Panc1 (cell line): ENCODE measurements around the gene DCUN1D4. TPM values are rescaled to one million over a fixed set of nuclear protein-coding genes. Genes with fewer than 3 reads are reported as not detected.

Source experiments
- ATAC-seq: fragments of 200-7000 bp; cut with Tn5 transposase; 2 replicates; pipeline ENCODE4 v1.9.1; 2020; ENCODE audit warnings: mild to moderate bottlenecking, moderate library complexity
- BruUV-seq: library from RNA; stranded (reverse); fragments of 400-500 nt; replicated peaks from 2 replicates; lab custom pipeline; 2021; lab: Mats Ljungman, UMichigan
- CTCF ChIA-PET: fragments of 300-600 bp; sonication (Branson Sonifier 250); formaldehyde crosslinking; loops from one replicate; lab custom pipeline; 2022; ENCODE audit warnings: antibody characterized with exemption; lab: Charles Lee
- POLR2A ChIA-PET: fragments of 300-600 bp; sonication (Branson Sonifier 250); formaldehyde crosslinking; loops from one replicate; lab custom pipeline; 2022; ENCODE audit warnings: antibody characterized with exemption; lab: Charles Lee
- DNase-seq: peaks from one replicate; pipeline ENCODE4 v3.0.0-alpha.2; 2010; ENCODE audit warnings: low read depth, low spot score
- H3K27ac ChIP-seq: 2 replicates; pipeline ENCODE4 v1.5.1; 2011; ENCODE audit warnings: mild to moderate bottlenecking, low read length, inconsistent platforms
- H3K27me3 ChIP-seq: fragments of 200-500 bp; sonication (Bioruptor generic); 2 replicates; pipeline ENCODE4 v1.6.0; 2014; ENCODE audit warnings: low read length, inconsistent platforms; ENCODE audit not compliant: control insufficient read depth, insufficient read depth
- H3K36me3 ChIP-seq: fragments of 200-500 bp; sonication (Bioruptor generic); 2 replicates; pipeline ENCODE4 v1.5.1; 2014; ENCODE audit warnings: inconsistent platforms, mild to moderate bottlenecking, low read length, moderate library complexity; ENCODE audit not compliant: control insufficient read depth, insufficient read depth
- H3K4me1 ChIP-seq: 2 replicates; pipeline ENCODE4 v1.5.1; 2011; ENCODE audit warnings: inconsistent platforms, mild to moderate bottlenecking, low read length, moderate library complexity; ENCODE audit not compliant: control insufficient read depth, insufficient read depth
- H3K4me3 ChIP-seq, 2 experiments: 2 replicates each; pipeline ENCODE4 v1.5.1; 2011 to 2012; ENCODE audit warnings: low read depth in 2 of 2, low read length in 2 of 2, mild to moderate bottlenecking in 2 of 2, inconsistent platforms in 1 of 2, moderate library complexity in 1 of 2
- H3K9me3 ChIP-seq: fragments of 200-500 bp; sonication (Bioruptor generic); 2 replicates; pipeline ENCODE4 v1.5.1; 2014; ENCODE audit warnings: low read depth, mild to moderate bottlenecking, inconsistent platforms, low read length, moderate library complexity; ENCODE audit not compliant: control insufficient read depth, insufficient read depth
- CTCF ChIP-seq: fragments of 450-650 bp; IDR thresholded peaks from 2 replicates; pipeline ENCODE4 v1.5.1; 2017; ENCODE audit warnings: mild to moderate bottlenecking
- POLR2AphosphoS5 ChIP-seq: IDR thresholded peaks from 2 replicates; pipeline ENCODE4 v1.6.1; 2012; ENCODE audit warnings: mild to moderate bottlenecking, low read depth, low read length, moderate library complexity
- REST ChIP-seq, 2 experiments: IDR thresholded peaks; 2 replicates each; pipeline ENCODE4 v1.6.1; 2011 to 2012; ENCODE audit warnings: low read depth in 2 of 2, control low read depth in 1 of 2, low read length in 1 of 2, mild to moderate bottlenecking in 1 of 2, moderate library complexity in 1 of 2; ENCODE audit not compliant: insufficient read depth in 1 of 2
- SIN3A ChIP-seq: IDR thresholded peaks from 2 replicates; pipeline ENCODE4 v1.6.1; 2012; ENCODE audit warnings: low read depth, mild to moderate bottlenecking, low read length, moderate library complexity, borderline replicate concordance; ENCODE audit not compliant: insufficient read depth
- TCF7L2 ChIP-seq: IDR thresholded peaks from 2 replicates; pipeline ENCODE4 v1.6.1; 2011; ENCODE audit warnings: mild to moderate bottlenecking, low read depth, low read length, inconsistent platforms
- in situ Hi-C: cut with HindIII; loops from 2 replicates; pipeline ENCODE4 v1.10.0; 2016; ENCODE audit warnings: low sequenced_read_pairs, low pct_unique_long_range_greater_than_20kb
- intact Hi-C: fragments of 100-400 bp; cut with micrococcal nuclease; formaldehyde crosslinking; loops from one replicate; pipeline ENCODE4 v1.10.0; 2022; ENCODE audit not compliant: unreplicated experiment
- total RNA-seq: library from RNA; stranded (reverse); gene quantifications from one replicate; pipeline ENCODE4 v1.2.1, GENCODE V29; 2021; ENCODE audit not compliant: unreplicated experiment

The DCUN1D4 gene
- total RNA-seq, 1 experiment from 2014 or later: 64.6 TPM

GRCh38 chr4:51942108-51942832, 99.3 kb downstream of the DCUN1D4 start:
- ATAC-seq: no peak
- ChIA-PET CTCF (no interaction called here), POLR2A (no interaction called here)
- no peak overlapping the region for H3K27ac ChIP-seq
- H3K36me3 ChIP-seq: no peaks in the 10 kb centered on the region
- TF ChIP-seq CTCF: no peak
- no peak for TF ChIP-seq SIN3A
- TF ChIP-seq TCF7L2: no peak
- TF ChIP-seq POLR2AphosphoS5: no peak
- no peak for DNase-seq
- in situ Hi-C loops (no loop called here), intact Hi-C loops (no loop called here)
- H3K4me3 ChIP-seq: no peak overlapping the region
- H3K4me1 ChIP-seq: no peaks in the 10 kb centered on the region
- BruUV-seq: no TSS peak
- no peaks in the 10 kb centered on the region for H3K27me3 ChIP-seq
- no peaks in the 10 kb centered on the region for H3K9me3 ChIP-seq

GRCh38 chr4:51942833-51943215, 99.9 kb downstream of the DCUN1D4 start:
- Histone ChIP-seq H3K27me3 (no peaks in the 10 kb centered on the region), H3K36me3 (no peaks in the 10 kb centered on the region), H3K4me1 (no peaks in the 10 kb centered on the region), H3K4me3 (no peak overlapping the region), H3K9me3 (no peaks in the 10 kb centered on the region), H3K27ac (no peak overlapping the region)
- CTCF ChIA-PET: no interaction called here
- intact Hi-C loops: no loop called here
- BruUV-seq: no TSS peak
- TF ChIP-seq POLR2AphosphoS5: no peak
- no peak for TF ChIP-seq TCF7L2
- no peak for DNase-seq
- in situ Hi-C loops: no loop called here
- POLR2A ChIA-PET: no interaction called here
- ATAC-seq: no peak

- ChIA-PET CTCF (no interaction called here), POLR2A (no interaction called here)
- intact Hi-C loops (no loop called here), in situ Hi-C loops (no loop called here)
- no TSS peak for BruUV-seq
- Histone ChIP-seq H3K9me3 (no peaks in the 10 kb centered on the region), H3K4me3 (no peak overlapping the region), H3K27me3 (no peaks in the 10 kb centered on the region), H3K4me1 (no peaks in the 10 kb centered on the region), H3K27ac (no peak overlapping the region), H3K36me3 (no peaks in the 10 kb centered on the region)
- no peak for ATAC-seq
- TF ChIP-seq TCF7L2 (no peak), REST (IDR thresholded peaks at IDR 0.05; ENCODE audit: insufficient read depth in 1 of 2, low read depth in 2 of 2, low read length in 1 of 2) (no peak), POLR2AphosphoS5 (no peak), CTCF (no peak), SIN3A (no peak)
- no peak for DNase-seq
Measured at GRCh38 chr4:51943221-51943620, 100.3 kb downstream of the DCUN1D4 start.
